ENCODE results near the gene MPIG6B.

The MPIG6B gene

DNA sequence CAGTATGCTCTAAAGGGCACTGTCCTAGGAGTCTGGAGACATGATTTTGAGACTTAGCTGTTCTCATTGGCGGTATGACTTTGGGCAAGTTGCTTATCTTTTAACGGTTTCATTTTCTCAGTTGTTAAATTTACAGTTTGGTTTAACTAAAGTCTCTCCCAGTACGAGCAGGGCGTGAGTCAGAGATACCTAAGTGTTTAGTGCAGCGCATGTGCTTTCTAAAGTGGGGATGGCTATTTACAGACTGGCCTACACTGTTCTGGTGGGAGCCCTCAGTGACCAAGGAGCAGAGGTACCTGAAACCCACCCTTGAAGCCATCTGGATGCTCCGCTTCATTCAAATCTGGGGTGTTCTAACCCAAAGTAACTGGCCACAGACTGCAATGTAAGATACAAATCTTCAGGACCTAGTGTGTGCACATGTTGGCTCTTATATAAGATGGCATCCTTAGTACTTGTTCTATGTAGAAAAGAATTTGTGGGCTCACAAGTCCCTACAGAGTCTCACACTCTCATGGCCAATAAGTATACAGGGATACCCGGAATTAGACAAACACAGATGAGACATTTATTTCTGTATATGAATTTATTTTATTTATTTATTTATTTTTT is 27.3 kb downstream of the MPIG6B start:
- no peaks in the 10 kb centered on the region for H3K9me3 Mint-ChIP-seq
- peaks cover under 1% of the 10 kb centered on the region for H3K4me1 Mint-ChIP-seq
- H3K36me3 Mint-ChIP-seq (ENCODE audit: low read depth): peaks cover 5% of the 10 kb centered on the region
- H3K27ac Mint-ChIP-seq: no peak overlapping the region
- TF ChIP-seq, protein P1, sequence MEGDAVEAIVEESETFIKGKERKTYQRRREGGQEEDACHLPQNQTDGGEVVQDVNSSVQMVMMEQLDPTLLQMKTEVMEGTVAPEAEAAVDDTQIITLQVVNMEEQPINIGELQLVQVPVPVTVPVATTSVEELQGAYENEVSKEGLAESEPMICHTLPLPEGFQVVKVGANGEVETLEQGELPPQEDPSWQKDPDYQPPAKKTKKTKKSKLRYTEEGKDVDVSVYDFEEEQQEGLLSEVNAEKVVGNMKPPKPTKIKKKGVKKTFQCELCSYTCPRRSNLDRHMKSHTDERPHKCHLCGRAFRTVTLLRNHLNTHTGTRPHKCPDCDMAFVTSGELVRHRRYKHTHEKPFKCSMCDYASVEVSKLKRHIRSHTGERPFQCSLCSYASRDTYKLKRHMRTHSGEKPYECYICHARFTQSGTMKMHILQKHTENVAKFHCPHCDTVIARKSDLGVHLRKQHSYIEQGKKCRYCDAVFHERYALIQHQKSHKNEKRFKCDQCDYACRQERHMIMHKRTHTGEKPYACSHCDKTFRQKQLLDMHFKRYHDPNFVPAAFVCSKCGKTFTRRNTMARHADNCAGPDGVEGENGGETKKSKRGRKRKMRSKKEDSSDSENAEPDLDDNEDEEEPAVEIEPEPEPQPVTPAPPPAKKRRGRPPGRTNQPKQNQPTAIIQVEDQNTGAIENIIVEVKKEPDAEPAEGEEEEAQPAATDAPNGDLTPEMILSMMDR (IDR thresholded peaks at IDR 0.05; ENCODE audit: unreplicated experiment in 3 of 3): no peak
- no peak overlapping the region for H3K4me3 Mint-ChIP-seq
- no peaks in the 10 kb centered on the region for H3K27me3 Mint-ChIP-seq (ENCODE audit: low read depth)

DNA sequence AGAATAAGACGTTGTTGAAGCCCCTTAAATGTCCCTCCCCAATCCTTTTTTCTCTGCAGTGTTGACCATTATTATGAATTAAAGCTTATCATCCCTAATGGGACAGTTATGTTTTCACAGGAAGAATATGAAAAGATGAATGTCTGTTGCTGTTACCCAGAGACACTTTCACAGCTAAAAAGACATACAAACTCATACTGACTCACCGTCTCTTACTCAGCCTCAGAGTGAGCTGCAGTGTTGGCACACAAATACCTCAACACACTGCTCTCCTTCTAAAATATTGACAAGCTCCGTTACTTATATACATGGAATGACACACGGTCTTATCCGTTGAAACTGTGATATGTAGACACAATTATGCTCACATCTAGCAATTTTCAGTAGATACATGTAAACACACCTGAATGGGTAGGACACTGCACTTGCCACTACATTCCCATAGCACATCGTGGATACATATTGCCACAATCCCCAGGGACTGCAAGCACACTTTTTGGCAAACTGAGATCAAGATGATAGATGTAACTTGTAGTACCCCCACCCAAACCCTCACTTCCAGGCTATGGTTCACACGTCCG is 29.7 kb downstream of the MPIG6B start:
- no peaks in the 10 kb centered on the region for H3K4me1 Mint-ChIP-seq
- H3K27me3 Mint-ChIP-seq (ENCODE audit: low read depth): no peaks in the 10 kb centered on the region
- TF ChIP-seq, protein P1 (IDR thresholded peaks at IDR 0.05; ENCODE audit: unreplicated experiment in 3 of 3): no peak
- H3K4me3 Mint-ChIP-seq: no peak overlapping the region
- no peaks in the 10 kb centered on the region for H3K9me3 Mint-ChIP-seq
- no peaks in the 10 kb centered on the region for H3K36me3 Mint-ChIP-seq (ENCODE audit: low read depth)
- H3K27ac Mint-ChIP-seq: no peak overlapping the region

DNA sequence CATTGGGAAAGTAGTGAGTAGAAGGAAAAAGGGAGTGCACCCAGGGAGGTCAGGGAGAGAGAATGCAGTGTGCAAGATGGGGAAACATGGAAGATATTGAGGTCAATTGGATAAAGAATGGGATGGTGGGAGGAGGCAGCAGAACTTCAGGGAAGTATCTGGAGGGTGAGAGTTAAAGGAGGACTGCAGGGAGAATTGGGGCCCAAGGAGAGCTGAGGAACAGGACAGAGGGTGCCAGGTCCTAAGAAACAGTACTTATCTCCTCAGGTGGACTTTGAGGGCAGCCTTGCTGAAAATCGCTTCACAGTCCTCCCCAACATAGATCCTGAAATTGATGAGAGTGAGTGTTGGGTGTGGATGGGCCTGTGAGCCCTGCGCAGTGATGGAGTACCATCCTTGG is 35.1 kb downstream of the MPIG6B start:
- Mint-ChIP-seq H3K4me1 (peaks cover 3% of the 10 kb centered on the region), H3K36me3 (ENCODE audit: low read depth) (peaks cover 21% of the 10 kb centered on the region), H3K27ac (no peak overlapping the region), H3K4me3 (no peak overlapping the region), H3K27me3 (ENCODE audit: low read depth) (no peaks in the 10 kb centered on the region), H3K9me3 (no peaks in the 10 kb centered on the region)
- TF ChIP-seq, protein P1 (IDR thresholded peaks at IDR 0.05; ENCODE audit: unreplicated experiment in 3 of 3): no peak

DNA sequence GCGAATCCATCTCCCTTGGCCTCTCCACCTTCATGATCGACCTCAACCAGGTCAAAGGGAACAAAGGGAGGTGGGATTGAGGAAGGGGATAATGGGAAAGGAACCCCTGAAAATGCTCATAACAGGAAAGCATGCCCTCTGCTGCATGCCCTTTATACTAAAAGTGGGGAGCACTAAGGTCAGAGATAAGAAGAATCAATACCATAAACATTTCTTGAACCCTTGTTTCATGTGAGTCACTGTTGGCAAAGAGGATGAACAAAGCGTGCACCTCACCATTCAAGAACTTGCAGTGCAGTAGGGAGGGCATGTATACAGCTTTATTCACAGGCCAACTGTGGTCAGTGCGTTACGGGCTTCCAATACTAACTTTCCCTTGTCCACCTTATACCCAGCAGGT is 37.6 kb downstream of the MPIG6B start:
- H3K36me3 Mint-ChIP-seq (ENCODE audit: low read depth): peaks cover 21% of the 10 kb centered on the region
- no peaks in the 10 kb centered on the region for H3K9me3 Mint-ChIP-seq
- no peak overlapping the region for H3K27ac Mint-ChIP-seq
- no peaks in the 10 kb centered on the region for H3K27me3 Mint-ChIP-seq (ENCODE audit: low read depth)
- TF ChIP-seq, protein P1 (IDR thresholded peaks at IDR 0.05; ENCODE audit: unreplicated experiment in 3 of 3): no peak
- H3K4me1 Mint-ChIP-seq: peaks cover 15% of the 10 kb centered on the region
- H3K4me3 Mint-ChIP-seq: no peak overlapping the region

DNA sequence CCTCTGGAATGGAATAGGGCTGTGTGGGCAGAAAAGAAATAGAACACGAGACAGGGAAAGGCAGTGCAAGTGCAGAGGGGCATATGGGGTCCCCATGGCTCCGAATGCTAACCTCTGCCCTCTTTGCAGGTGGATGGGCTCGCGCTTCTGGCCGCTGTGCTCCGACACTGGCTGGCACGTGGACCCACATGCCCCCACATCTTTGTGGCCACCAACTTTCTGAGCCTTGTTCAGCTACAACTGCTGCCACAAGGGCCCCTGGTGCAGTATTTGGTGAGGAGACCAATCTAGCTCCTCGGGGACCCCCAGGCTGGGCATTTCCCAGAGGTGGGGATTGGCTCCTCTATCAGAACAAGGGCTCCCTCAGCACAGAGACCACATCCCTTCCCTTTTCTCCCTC is 38.2 kb downstream of the MPIG6B start:
- Mint-ChIP-seq H3K27me3 (ENCODE audit: low read depth) (no peaks in the 10 kb centered on the region), H3K4me1 (peaks cover 15% of the 10 kb centered on the region), H3K4me3 (no peak overlapping the region), H3K36me3 (ENCODE audit: low read depth) (peaks cover 21% of the 10 kb centered on the region), H3K9me3 (no peaks in the 10 kb centered on the region), H3K27ac (no peak overlapping the region)
- TF ChIP-seq, protein P1 (IDR thresholded peaks at IDR 0.05; ENCODE audit: unreplicated experiment in 3 of 3): no peak

DNA sequence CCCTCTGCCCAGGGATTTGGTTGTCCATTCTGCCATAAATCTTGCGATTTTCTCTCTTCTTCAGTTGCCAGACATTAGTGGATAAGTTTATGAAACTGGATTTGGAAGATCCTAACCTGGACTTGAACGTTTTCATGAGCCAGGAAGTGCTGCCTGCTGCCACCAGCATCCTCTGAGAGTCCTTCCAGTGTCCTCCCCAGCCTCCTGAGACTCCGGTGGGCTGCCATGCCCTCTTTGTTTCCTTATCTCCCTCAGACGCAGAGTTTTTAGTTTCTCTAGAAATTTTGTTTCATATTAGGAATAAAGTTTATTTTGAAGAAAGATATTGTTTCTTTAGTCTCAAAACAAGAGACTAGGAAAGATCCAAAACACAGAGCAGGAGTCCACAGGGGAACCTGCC is 39.2 kb downstream of the MPIG6B start, which contains the start of gene SAPCD1:
SAPCD1 (plus strand) TSS at position 301 of the 400 bp plus-strand sequence. CDS start 399 bp downstream, outside the sequence.
- Mint-ChIP-seq H3K27me3 (ENCODE audit: low read depth) (no peaks in the 10 kb centered on the region), H3K27ac (peak within 1 kb of the TSS; percentile 76 to 90 (median 87)), H3K9me3 (no peaks in the 10 kb centered on the region), H3K36me3 (ENCODE audit: low read depth) (peaks cover 21% of the 10 kb centered on the region), H3K4me3 (peak within 1 kb of the TSS in 2 of 3 experiments; percentile 22 to 32), H3K4me1 (peaks cover 15% of the 10 kb centered on the region)
- TF ChIP-seq, protein P1 (IDR thresholded peaks at IDR 0.05; ENCODE audit: unreplicated experiment in 3 of 3): no peak

Measured in nephron (organoid).